ENCODE data around the gene TPST2. TPM values are rescaled to one million over a fixed set of nuclear protein-coding genes. Genes with fewer than 3 reads are reported as not detected.

The TPST2 gene
- total and polyA plus RNA-seq, 2 of the 4 experiments (the other 2 are of a cell fraction) = 42.5 to 63.6 TPM

- in situ Hi-C loops (cut with MboI; ENCODE audit: low sequenced_read_pairs) (no loop called here), intact Hi-C loops (cut with micrococcal nuclease) (no loop called here), dilution Hi-C loops (cut with HindIII; ENCODE audit: low sequenced_read_pairs, unreplicated experiment) (no loop called here)
- CTCF ChIA-PET = no interaction called here
- Histone ChIP-seq H4K8ac (ENCODE audit: low read depth in 2 of 2, low read length in 2 of 2) (peak overlapping the region; percentile 77 to 93; a peak in 3 of 4 replicates), H3K18ac (ENCODE audit: low read depth, low read length) (peak overlapping the region; percentile 54), H2BK15ac (ENCODE audit: low read depth, low read length) (peak overlapping the region; percentile 87), H3K9ac (ENCODE audit: low read depth, low read length) (0 out of 2 replicates have a peak overlapping the region, but pooled peaks have one; percentile 6), H3K9me3 (ENCODE audit: control insufficient read depth, insufficient read depth, low read length) (no peaks in the 10 kb centered on the region), H3K4ac (ENCODE audit: low read depth, low read length) (peak overlapping the region; percentile 97), H3K56ac (ENCODE audit: extremely low read depth, insufficient read depth, low read length) (peak overlapping the region; percentile 71; the same call in 1 of the 2 replicates), H2AK9ac (replicated peaks; ENCODE audit: low read depth, low read length, poor library complexity) (peak overlapping the region; percentile 31), H3K4me3 (ENCODE audit: insufficient read depth, low read depth, low read length) (no peak overlapping the region), H2BK20ac (ENCODE audit: low read depth, low read length) (peak overlapping the region; percentile 90), H4K20me1 (ENCODE audit: insufficient read depth, low read length) (no peaks in the 10 kb centered on the region), H3K27ac (ENCODE audit: insufficient read depth, low read length) (peak overlapping the region; percentile 23; the same call in 1 of the 2 replicates), H3K23ac (ENCODE audit: low read depth, low read length) (peak overlapping the region; percentile 72; the same call in 1 of the 2 replicates), H3K14ac (replicated peaks; ENCODE audit: low read depth, low read length) (peak overlapping the region; percentile 78), H4K5ac (ENCODE audit: low read depth, low read length) (peak overlapping the region; percentile 76), H3K9me1 (ENCODE audit: insufficient read depth, low read length) (peaks cover 38% of the 10 kb centered on the region), H3K79me1 (ENCODE audit: low read depth in 1 of 2, low read length in 2 of 2) (peaks cover 41 to 75% of the 10 kb centered on the region in 2 experiments), H4K91ac (ENCODE audit: insufficient read depth, low read depth, low read length) (peak overlapping the region; percentile 98), H2AFZ (replicated peaks; ENCODE audit: low read length, poor library complexity) (peak overlapping the region; percentile 12), H3K36me3 (ENCODE audit: control insufficient read depth, insufficient read depth, low read length) (no peaks in the 10 kb centered on the region), H3K4me2 (ENCODE audit: low read depth, low read length) (no peak overlapping the region), H3K27me3 (ENCODE audit: control insufficient read depth, insufficient read depth, low read length) (no peaks in the 10 kb centered on the region), H3K4me1 (ENCODE audit: control insufficient read depth, insufficient read depth, low read length) (peaks cover 23% of the 10 kb centered on the region), H2BK120ac (ENCODE audit: low read depth, low read length) (peak overlapping the region; percentile 91), H2BK5ac (ENCODE audit: low read depth, low read length, poor library complexity, severe bottlenecking) (peak overlapping the region; percentile 88), H2AK5ac (ENCODE audit: low read depth, low read length) (peak overlapping the region; percentile 95)
- ATAC-seq (ENCODE audit: low read depth) (no peak), DNase-seq (no peak)
- POLR2A ChIA-PET (ENCODE audit: unreplicated experiment) = interaction anchor here (0.7 kb wide), 1 partner anchor 56 kb away, joined by 7 read pairs; no protein-coding TSS in a partner anchor
- TF ChIP-seq ELK1 (IDR thresholded peaks at IDR 0.05; ENCODE audit: borderline replicate concordance, low read depth, low read length) = no peak
- no peak for TF ChIP-seq USF2 (IDR thresholded peaks at IDR 0.05; ENCODE audit: low read depth, low read length)
- no peak for TF ChIP-seq RFX5 (IDR thresholded peaks at IDR 0.05; ENCODE audit: low read depth, low read length)
- no peak for TF ChIP-seq RCOR1 (IDR thresholded peaks at IDR 0.05; ENCODE audit: insufficient replicate concordance, low read length)
- TF ChIP-seq FOS (IDR thresholded peaks at IDR 0.05; ENCODE audit: low read depth, low read length) = no peak
- TF ChIP-seq POLR2A (IDR thresholded peaks at IDR 0.05; ENCODE audit: low read depth, low read length) = no peak
- no CpG with 5 or more reads among the region's 2 CpGs for WGBS, 2 experiments (ENCODE audit: extremely low coverage in 2 of 2, insufficient read length in 1 of 2)
- BruUV-seq (replicated peaks) = no TSS peak
These were observed 38.4 kb downstream of the TPST2 start for GRCh38 chr22:26551568-26551967.
